K562 (cell line): ENCODE data around the gene LYRM1. TPM values are rescaled to one million over a fixed set of nuclear protein-coding genes. Genes with fewer than 3 reads are reported as not detected.

Source experiments
- BRD4 ChIP-seq: fragments of 200-600 bp; sonication (generic); IDR thresholded peaks from 2 replicates; pipeline ENCODE4 v1.6.1; 2017; ENCODE audit warnings: inconsistent platforms
- CHD2 ChIP-seq: IDR thresholded peaks from 2 replicates; pipeline ENCODE4 v1.6.1; 2011; ENCODE audit warnings: low read depth, low read length
- COPS2 ChIP-seq: fragments of 450-650 bp; conservative IDR thresholded peaks from 2 replicates; pipeline ENCODE4 v1.6.1; 2016; ENCODE audit warnings: mild to moderate bottlenecking, moderate library complexity
- EHMT2 ChIP-seq: fragments of 450-650 bp; IDR thresholded peaks from 2 replicates; pipeline ENCODE4 v1.6.1; 2018; ENCODE audit warnings: antibody characterized with exemption
- GABPB1 ChIP-seq: sonication (generic); formaldehyde crosslinking; IDR thresholded peaks from 2 replicates; pipeline ENCODE4 v1.8.0; 2022; ENCODE audit warnings: mild to moderate bottlenecking, missing genetic modification reagents
- MYC ChIP-seq, 2 experiments: fragments of 250-450 bp in 1 of 2; sonication (Bioruptor Pico) in 1 of 2; IDR thresholded peaks; 2 replicates each; pipeline versions ENCODE4 v1.5.1 to v1.6.1; 2012 to 2021; ENCODE audit warnings: low read depth in 2 of 2, borderline replicate concordance in 1 of 2, improper control_type of control experiment in 1 of 2, low read length in 1 of 2, mild to moderate bottlenecking in 1 of 2, moderate library complexity in 1 of 2
- RFX5 ChIP-seq: IDR thresholded peaks from 2 replicates; pipeline ENCODE4 v1.6.1; 2011; ENCODE audit warnings: low read depth, mild to moderate bottlenecking, improper control_type of control experiment, low read length
- RHOXF2B ChIP-seq: fragments of 250-450 bp; sonication (Bioruptor Pico); conservative IDR thresholded peaks from 2 replicates; pipeline ENCODE4 v1.5.1; 2021
- SRF ChIP-seq, 2 experiments: fragments of 250-450, 450-650 bp in 1 of 2; sonication (Bioruptor Pico) in 1 of 2; sonication (generic) in 1 of 2; formaldehyde crosslinking; IDR thresholded peaks; 2 replicates each; pipeline versions ENCODE4 v1.5.0 to v1.5.1; 2020 to 2022; ENCODE audit warnings: mild to moderate bottlenecking in 1 of 2, missing genetic modification reagents in 1 of 2
- WHSC1 ChIP-seq: IDR thresholded peaks from one replicate; pipeline ENCODE4 v1.6.1; 2012; ENCODE audit warnings: low read length, control low read depth, inconsistent platforms
- ZC3H11A ChIP-seq: IDR thresholded peaks from 2 replicates; pipeline ENCODE4 v1.6.1; 2012; ENCODE audit warnings: low read depth, low read length, improper control_type of control experiment
- ZNF217 ChIP-seq: sonication (generic); formaldehyde crosslinking; IDR thresholded peaks from 2 replicates; pipeline ENCODE4 v1.8.0; 2022; ENCODE audit warnings: mild to moderate bottlenecking, missing genetic modification reagents
- ZNF232 ChIP-seq: sonication (generic); formaldehyde crosslinking; IDR thresholded peaks from 2 replicates; pipeline ENCODE4 v1.8.0; 2022; ENCODE audit warnings: mild to moderate bottlenecking, missing genetic modification reagents
- ZNF24 ChIP-seq: fragments of 450-650 bp; IDR thresholded peaks from 2 replicates; pipeline ENCODE4 v1.6.1; 2016
- ZNF707 ChIP-seq: fragments of 250-450 bp; sonication (Bioruptor Pico); conservative IDR thresholded peaks from 2 replicates; pipeline ENCODE4 v1.8.0; 2022; ENCODE audit warnings: inconsistent platforms, mild to moderate bottlenecking, moderate library complexity
- polyA plus RNA-seq, 8 experiments: library from polyadenylated mRNA; depleted of rRNA in 4 of 8; stranded (reverse) in 5 of 8; unstranded in 3 of 8; fragments of >200 nt; fragmentation: Nextera tagmentation in 2 of 8; fragmentation: Illumina TruSeq in 1 of 8; extraction: Ambion mirVana in 2 of 8; extraction: Trizol in 1 of 8; gene quantifications; 2 replicates each; pipeline versions ENCODE4 v1.2.1 to v1.2.3, GENCODE V29; 2011 to 2014; ENCODE audit warnings: inconsistent platforms in 1 of 8, missing spikeins in 1 of 8
- total RNA-seq, 7 experiments: library from RNA; depleted of rRNA in 6 of 7; stranded (reverse); fragments of >200 nt in 6 of 7; fragmentation: Illumina TruSeq in 2 of 7; extraction: Trizol in 2 of 7; gene quantifications; 2 replicates each; pipeline versions ENCODE4 v1.2.1 to v1.2.3, GENCODE V29; 2011 to 2021; ENCODE audit warnings: low replicate concordance in 1 of 7
- TF ChIP-seq, protein P1 (sequence below): sonication (generic); formaldehyde crosslinking; IDR thresholded peaks from 2 replicates; pipeline ENCODE4 v1.8.1; 2023; ENCODE audit warnings: missing genetic modification reagents, mild to moderate bottlenecking, borderline replicate concordance
- TF ChIP-seq, protein P2 (sequence below): sonication (generic); formaldehyde crosslinking; IDR thresholded peaks from 2 replicates; pipeline ENCODE4 v1.8.0; 2022; ENCODE audit warnings: missing genetic modification reagents, mild to moderate bottlenecking, borderline replicate concordance
- TF ChIP-seq, protein P3 (sequence below): sonication (generic); formaldehyde crosslinking; IDR thresholded peaks from 2 replicates; pipeline ENCODE4 v1.8.0; 2022; ENCODE audit warnings: missing genetic modification reagents, mild to moderate bottlenecking, borderline replicate concordance
- TF ChIP-seq, protein P4 (sequence below): IDR thresholded peaks from 2 replicates; pipeline ENCODE4 v1.6.1; 2016; ENCODE audit warnings: missing genetic modification characterization, missing compliant biosample characterization

Gene LYRM1
- total and polyA plus RNA-seq, 9 of the 15 experiments (the other 6 are each of a cell fraction or from before 2014, with no cell fraction given): 17.5 to 44.1 (median 32.7) TPM

DNA sequence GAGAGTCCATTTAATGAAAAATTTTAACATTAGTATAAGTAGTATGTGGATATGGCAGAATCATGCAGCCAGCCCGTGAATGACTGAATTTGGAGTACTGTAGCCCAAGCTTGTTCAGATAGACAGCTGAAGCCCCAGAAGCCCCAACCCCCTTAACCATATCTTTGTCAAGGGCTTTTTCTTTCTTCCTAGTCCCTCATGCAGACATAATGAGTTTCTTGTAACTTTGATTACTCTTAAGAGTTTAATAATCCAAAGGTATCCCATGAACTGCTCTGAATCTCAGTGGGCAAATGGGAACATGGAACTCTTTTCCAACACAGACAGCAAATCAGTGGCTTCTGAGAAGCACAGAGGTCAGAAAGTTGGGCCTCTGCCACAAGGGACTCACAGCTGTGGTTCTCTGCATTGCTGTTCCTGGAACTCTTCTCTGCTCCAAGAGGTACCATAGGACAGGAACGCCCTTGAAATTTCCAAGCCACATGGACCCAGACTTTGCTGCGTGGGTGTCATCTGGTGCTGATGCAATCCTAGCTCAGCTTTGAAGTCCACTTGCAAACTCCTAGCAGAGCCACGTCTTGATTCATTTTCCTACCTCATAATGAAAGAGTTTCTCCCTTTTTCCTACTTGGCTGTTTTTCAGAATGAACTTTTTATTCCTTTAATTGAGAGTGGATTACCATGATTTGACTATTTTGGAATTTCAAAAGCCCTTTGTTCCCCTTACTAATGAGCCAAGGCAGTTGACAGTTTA is 18.1 kb downstream of the LYRM1 start (continued):
- TF ChIP-seq, protein P1, sequence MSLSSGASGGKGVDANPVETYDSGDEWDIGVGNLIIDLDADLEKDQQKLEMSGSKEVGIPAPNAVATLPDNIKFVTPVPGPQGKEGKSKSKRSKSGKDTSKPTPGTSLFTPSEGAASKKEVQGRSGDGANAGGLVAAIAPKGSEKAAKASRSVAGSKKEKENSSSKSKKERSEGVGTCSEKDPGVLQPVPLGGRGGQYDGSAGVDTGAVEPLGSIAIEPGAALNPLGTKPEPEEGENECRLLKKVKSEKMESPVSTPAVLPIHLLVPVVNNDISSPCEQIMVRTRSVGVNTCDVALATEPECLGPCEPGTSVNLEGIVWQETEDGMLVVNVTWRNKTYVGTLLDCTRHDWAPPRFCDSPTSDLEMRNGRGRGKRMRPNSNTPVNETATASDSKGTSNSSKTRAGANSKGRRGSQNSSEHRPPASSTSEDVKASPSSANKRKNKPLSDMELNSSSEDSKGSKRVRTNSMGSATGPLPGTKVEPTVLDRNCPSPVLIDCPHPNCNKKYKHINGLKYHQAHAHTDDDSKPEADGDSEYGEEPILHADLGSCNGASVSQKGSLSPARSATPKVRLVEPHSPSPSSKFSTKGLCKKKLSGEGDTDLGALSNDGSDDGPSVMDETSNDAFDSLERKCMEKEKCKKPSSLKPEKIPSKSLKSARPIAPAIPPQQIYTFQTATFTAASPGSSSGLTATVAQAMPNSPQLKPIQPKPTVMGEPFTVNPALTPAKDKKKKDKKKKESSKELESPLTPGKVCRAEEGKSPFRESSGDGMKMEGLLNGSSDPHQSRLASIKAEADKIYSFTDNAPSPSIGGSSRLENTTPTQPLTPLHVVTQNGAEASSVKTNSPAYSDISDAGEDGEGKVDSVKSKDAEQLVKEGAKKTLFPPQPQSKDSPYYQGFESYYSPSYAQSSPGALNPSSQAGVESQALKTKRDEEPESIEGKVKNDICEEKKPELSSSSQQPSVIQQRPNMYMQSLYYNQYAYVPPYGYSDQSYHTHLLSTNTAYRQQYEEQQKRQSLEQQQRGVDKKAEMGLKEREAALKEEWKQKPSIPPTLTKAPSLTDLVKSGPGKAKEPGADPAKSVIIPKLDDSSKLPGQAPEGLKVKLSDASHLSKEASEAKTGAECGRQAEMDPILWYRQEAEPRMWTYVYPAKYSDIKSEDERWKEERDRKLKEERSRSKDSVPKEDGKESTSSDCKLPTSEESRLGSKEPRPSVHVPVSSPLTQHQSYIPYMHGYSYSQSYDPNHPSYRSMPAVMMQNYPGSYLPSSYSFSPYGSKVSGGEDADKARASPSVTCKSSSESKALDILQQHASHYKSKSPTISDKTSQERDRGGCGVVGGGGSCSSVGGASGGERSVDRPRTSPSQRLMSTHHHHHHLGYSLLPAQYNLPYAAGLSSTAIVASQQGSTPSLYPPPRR: no peak
- TF ChIP-seq ZNF24 (peak; percentile 53; the same call in 1 of the 2 replicates), SRF (CRISPR knock-in tag; IDR thresholded peaks at IDR 0.05) (no peak), RHOXF2B (no peak), ZC3H11A (0 out of 2 replicates have a peak, but pooled peaks have one; percentile 50), RFX5 (no peak), ZNF707 (no peak), ZNF232 (no peak), BRD4 (no peak), GABPB1 (CRISPR knock-in tag) (no peak), EHMT2 (peak; percentile 80; the same call in 1 of the 2 replicates), WHSC1 (no peak), CHD2 (no peak), MYC (IDR thresholded peaks at IDR 0.05; ENCODE audit: low read depth, low read length) (peak; percentile 100), MYC (CRISPR knock-in tag; IDR thresholded peaks at IDR 0.05; ENCODE audit: borderline replicate concordance, low read depth) (peak; percentile 73; the same call in 1 of the 2 replicates), COPS2 (no peak), ZNF217 (CRISPR knock-in tag) (no peak)
- TF ChIP-seq, protein P2, sequence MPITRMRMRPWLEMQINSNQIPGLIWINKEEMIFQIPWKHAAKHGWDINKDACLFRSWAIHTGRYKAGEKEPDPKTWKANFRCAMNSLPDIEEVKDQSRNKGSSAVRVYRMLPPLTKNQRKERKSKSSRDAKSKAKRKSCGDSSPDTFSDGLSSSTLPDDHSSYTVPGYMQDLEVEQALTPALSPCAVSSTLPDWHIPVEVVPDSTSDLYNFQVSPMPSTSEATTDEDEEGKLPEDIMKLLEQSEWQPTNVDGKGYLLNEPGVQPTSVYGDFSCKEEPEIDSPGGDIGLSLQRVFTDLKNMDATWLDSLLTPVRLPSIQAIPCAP (CRISPR knock-in tag): no peak
- TF ChIP-seq, protein P3, sequence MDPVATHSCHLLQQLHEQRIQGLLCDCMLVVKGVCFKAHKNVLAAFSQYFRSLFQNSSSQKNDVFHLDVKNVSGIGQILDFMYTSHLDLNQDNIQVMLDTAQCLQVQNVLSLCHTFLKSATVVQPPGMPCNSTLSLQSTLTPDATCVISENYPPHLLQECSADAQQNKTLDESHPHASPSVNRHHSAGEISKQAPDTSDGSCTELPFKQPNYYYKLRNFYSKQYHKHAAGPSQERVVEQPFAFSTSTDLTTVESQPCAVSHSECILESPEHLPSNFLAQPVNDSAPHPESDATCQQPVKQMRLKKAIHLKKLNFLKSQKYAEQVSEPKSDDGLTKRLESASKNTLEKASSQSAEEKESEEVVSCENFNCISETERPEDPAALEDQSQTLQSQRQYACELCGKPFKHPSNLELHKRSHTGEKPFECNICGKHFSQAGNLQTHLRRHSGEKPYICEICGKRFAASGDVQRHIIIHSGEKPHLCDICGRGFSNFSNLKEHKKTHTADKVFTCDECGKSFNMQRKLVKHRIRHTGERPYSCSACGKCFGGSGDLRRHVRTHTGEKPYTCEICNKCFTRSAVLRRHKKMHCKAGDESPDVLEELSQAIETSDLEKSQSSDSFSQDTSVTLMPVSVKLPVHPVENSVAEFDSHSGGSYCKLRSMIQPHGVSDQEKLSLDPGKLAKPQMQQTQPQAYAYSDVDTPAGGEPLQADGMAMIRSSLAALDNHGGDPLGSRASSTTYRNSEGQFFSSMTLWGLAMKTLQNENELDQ: no peak
- TF ChIP-seq, protein P4, sequence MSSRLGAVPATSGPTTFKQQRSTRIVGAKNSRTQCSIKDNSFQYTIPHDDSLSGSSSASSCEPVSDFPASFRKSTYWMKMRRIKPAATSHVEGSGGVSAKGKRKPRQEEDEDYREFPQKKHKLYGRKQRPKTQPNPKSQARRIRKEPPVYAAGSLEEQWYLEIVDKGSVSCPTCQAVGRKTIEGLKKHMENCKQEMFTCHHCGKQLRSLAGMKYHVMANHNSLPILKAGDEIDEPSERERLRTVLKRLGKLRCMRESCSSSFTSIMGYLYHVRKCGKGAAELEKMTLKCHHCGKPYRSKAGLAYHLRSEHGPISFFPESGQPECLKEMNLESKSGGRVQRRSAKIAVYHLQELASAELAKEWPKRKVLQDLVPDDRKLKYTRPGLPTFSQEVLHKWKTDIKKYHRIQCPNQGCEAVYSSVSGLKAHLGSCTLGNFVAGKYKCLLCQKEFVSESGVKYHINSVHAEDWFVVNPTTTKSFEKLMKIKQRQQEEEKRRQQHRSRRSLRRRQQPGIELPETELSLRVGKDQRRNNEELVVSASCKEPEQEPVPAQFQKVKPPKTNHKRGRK: no peak
